GM12801 (cell line): Measurements from ENCODE around the gene POLR2L.

ENCODE experiments used
- CTCF ChIP-seq: IDR thresholded peaks from one replicate; pipeline ENCODE4 v1.5.1; 2011; ENCODE audit warnings: control low read depth; ENCODE audit not compliant: insufficient read length; ENCODE audit errors: extremely low read depth

Gene POLR2L

DNA sequence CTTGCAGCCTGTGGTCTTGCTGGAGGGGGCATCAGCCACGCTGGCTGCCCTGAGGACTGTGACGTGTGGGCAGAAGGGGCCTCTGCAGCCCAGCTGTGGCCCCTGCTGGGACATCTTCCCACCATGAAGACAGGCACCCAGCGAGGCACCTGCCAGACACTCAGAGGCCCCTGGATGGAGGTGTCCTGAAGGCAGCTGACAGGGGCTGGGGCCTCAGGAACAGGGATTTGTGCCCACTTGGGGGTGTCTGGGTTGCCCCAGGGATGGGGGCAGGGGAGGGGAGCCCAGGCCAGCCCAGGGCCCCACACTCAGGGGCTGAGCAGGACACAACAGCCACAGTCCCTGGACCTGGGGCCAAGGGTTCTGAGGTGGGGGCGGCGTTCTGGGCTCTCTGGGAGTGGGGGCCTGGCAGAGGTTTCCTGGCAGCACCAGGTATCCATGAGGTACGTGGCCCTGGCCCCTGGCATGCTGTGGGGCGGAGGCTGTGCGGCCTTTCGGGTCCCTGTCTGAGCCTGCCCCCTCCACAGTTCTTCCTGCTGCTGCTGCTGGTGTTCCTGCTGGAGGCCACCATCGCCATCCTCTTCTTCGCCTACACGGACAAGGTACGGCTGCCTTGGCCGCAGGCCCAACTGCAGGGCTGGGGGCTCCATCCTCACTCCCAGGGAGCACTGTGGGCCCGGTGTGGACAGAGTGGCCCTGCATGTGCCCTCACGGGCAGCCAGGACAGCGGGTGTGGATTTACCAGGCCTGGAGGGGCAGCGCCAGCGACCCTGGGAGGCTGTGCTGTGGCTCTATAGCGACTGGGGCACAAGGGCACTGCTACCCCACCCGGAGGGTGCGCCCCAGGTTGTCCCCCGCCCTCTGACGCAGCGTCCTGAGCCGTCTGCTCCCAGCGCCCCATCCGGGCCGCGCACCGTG lies 21.8 kb upstream of the POLR2L start:
- TF ChIP-seq CTCF = no peak

DNA sequence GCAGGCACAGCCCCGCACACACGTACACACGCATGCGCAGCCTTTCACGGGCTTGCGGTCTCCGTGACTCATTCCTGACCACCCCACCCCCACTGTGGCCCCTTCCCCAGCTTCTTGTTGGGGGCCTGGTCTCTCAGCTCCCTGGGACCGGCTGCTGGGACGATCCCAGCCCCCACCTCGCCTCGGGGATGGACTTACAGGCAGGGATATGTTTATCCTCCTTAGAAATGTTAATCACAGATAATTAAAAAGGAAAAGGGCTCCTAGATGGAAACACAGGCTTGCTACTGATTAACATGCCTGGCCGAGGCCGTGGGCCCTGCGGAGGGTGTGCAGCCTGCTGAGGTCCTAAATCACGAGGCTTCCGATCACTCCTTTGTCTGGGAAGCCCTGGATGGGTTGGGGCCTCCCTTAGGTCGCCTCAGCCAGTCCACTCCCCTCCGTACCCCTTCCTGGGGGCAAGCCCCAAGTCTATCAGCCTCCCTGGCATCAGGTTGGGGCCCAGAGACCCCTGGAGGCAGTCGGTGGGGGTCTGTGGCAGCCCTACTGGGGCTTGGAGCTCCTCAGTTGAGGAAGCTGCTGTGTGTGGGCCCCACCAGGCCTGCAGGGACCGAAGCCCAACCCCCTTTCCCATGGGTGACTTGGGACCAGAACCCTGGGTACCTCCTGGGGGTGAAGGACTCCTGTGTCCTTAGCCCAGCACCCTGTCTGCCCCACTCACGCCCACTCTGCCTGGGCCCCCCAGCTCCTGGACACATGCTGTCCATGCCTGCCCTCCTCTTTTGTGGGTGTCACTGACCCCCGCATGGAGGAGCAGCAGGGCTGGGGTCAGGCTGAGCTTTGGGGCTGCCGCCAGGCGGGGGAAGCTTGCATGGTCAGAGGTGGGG lies 20.9 kb upstream of the POLR2L start:
- TF ChIP-seq CTCF = no peak

- no peak for TF ChIP-seq CTCF
Observed at GRCh38 chr11:862696-863022, 20.3 kb upstream of the POLR2L start.

- no peak for TF ChIP-seq CTCF
Observed at GRCh38 chr11:862081-862661, 19.8 kb upstream of the POLR2L start.

DNA sequence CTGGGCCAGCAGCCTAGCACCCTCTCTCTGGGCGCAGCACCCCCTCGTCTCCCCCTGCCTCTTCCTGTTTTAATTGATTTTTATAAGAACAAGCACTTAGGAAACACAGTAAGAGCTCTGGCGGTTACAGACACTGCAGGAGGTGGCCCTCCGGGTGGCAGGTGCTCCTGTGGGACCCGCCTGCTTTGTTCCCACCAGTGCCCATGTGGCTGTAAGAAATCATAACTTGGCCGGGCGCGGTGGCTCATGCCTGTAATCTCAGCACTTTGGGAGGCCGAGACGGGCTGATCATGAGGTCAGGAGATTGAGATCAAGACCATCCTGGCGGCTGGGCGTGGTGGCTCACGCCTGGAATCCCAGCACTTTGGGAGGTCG lies 18.8 kb upstream of the POLR2L start:
- no peak for TF ChIP-seq CTCF

GRCh38 chr11:860234-861104 lies 18.1 kb upstream of the POLR2L start:
- TF ChIP-seq CTCF = no peak
